Measurements from ENCODE around the gene WEE1. TPM values are rescaled to one million over a fixed set of nuclear protein-coding genes. Genes with fewer than 3 reads are reported as not detected.
A peak's percentile ranks its signal among the peaks of the same experiment; 100 is the strongest.
"Not testable (repeated sequence)": the region's sequence is repeated elsewhere in the genome, so short reads cannot be mapped to it uniquely, and the experiment has no call there.

The WEE1 gene
- total RNA-seq, 1 donor from 2014 or later = 95.1 TPM

DNA sequence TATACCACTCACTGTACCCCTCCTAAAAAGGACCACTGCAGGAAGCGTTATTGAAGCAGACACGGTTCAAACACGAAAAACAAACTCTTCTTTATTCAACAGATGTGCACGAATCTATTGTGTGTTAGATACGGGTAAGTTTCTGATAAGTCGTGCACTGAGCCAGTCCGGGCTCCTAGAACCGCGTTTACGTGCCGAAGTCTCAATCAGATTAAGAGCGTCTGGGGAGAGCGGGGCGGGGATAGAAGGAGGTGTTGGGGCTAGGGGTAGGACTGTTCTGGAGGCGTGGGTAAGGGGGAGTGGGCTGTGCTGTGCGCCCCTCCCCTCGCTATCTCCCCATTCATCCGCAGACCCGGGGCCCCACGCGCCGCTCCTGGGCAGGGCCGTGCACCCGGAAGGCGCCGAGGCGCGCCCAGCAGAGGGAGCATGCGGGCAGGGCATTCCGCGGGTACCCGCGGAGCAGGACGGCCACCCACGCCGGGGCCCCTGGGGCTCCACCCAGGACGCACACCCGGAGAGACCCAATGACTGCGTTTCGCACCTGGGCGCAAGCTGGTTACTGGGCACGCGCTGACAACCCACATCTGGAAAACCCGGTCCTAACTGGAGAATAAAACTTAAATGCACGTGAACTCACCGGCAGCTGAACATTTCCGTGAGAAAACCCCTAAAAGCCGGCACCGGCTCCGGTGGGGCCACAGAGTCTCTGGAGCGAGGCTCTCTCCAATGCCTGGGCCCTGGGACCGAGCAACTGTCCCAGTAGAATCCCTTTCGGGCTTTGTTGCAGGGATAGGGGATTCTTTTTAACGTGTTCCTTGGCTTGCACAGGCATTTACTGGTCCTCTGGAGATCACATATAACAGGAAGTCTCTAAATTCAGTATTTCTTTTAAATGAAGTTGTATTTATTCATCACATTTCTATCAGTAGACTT is 40.6 kb downstream of the WEE1 start:
- intact Hi-C loops (cut with DNase I) = loop anchor here (2.0 to 5.0 kb wide), 5 partner anchors 39 to 152 kb away; partner anchors contain the start of genes SWAP70 and ZNF143
- DNase-seq (ENCODE audit: low spot score) = peak; percentile 96

DNA sequence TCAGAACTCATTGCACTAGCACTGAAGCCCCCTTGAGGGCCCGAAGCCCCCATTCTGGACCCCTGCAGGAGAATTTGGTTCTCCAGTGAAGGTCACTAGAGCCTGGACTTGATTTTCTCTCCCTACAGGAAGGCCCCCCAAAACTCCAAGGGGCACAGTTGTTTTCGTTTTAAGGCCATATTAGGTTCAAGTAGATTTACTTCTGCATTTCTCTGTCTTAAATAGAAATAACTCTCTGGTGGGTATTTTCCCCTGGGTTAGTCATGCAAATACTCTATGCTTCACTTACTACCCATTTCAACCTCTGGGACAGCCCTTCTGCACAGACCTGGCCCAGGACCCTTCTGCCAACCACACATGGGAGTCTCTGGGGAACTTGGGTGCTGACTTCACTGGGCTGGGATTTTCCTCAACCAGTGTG is 41.6 kb downstream of the WEE1 start:
- DNase-seq (ENCODE audit: low spot score) = no peak
- intact Hi-C loops (cut with DNase I) = loop anchor here (2.0 kb wide), 1 partner anchor 134 kb away; no protein-coding TSS in a partner anchor

DNA sequence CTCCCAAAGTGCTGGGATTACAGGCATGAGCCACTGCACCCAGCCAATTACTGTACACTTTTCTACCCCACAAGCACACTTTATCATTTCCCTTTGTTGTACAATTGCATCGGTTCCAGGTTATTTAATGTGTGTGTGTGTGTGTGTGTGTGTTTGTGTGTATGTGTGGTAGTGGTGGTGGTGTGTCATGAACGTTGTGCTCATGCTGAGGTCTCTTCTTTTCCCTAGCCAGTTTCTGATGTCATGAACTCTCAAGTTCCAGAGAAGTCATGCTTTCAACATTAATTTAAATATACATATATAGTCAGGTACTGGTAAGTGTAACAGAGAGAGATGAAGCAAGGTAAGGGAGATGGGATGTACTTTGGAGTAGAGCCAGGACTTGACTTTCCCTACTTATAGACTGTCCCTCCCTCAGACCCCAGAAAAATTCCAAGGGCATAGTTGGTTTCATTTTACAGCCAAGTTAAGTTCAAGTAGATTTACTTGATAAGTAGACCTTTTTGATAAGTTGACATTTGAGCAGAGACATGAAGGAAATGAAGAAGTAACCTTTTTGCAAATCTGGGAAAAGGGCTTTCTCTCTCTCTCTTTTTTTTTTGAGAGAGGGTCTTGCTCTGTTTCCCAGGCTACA is 42.7 kb downstream of the WEE1 start:
- DNase-seq (ENCODE audit: low spot score) = no peak
- intact Hi-C loops (cut with DNase I) = no loop called here

DNA sequence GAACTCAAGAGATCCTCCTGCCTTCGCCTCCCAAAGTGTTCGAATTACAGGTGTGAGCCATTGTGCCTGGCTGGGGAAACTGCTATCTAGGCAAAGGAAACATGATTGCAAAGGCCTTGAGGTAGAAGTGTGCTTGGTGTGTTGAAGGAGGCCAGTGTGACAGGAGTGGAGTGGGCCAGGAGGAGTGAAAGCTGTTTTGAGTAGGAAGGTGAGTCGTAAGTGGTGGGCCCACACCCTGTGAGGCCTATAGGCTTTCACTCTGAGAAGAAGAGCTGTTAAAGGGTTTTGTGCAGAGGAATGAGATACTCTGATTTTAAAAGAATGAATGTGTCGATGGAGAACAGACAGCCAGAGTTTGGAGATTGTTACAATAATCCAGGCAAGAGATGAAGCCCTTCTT is 43.4 kb downstream of the WEE1 start:
- intact Hi-C loops (cut with DNase I) = no loop called here
- no peak for DNase-seq (ENCODE audit: low spot score)

DNA sequence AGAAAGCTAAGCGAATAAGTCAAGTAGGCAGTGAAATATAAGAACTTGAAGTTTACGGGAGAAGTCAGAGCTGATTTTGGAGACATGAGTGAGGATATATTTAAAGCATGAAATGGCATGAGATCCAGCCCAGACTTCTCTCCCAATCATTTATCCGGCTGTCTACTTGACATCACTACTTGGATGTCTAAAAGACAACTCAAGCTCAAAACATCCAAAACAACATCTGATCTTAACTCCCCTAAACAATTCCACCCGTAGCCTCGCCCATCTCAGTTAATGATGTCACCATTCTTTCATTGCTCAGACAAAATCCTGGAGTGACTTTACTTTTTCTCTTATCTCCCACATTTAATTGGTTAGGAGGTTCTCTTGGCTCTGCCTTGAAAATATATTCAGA is 44.5 kb downstream of the WEE1 start:
- intact Hi-C loops (cut with DNase I) = no loop called here
- no peak for DNase-seq (ENCODE audit: low spot score)

DNA sequence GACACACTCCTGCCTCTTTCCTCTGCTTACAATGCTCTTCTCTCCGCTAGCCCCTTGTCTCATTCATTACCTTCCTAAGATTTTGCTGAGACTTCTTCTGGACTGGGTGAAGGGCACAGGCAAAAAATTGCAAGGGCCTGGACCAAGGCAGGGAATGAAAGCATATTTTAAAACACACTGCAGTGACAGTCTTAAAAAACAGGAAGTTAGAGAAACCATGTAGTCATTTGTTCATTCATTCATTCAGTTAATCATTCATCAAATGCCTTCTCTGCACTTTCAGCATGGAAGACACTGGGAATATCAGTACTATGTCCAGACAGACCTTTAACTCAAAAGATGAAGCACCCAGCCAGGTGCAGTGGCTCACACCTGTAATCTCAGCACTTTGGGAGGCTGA is 45.5 kb downstream of the WEE1 start:
- intact Hi-C loops (cut with DNase I) = no loop called here

DNA sequence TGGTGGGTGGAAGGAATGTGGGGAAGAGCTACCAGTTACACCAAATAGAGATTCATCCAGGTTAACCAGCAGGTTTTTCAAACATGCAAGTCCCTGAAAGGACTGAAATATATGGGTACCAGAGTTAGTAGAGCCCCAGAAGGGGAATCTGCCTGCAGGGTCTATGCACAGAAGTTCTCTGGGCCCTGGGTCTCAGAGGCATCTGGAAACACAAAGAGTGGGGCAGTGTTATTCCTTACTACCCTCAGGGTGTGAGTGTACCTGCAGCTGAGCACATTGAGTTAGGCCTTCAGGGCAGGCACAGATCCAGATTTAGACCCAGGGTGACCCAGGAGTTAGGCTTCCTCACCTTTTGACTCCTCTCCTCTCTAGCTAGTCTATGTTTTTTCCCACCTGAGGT is 46.5 kb downstream of the WEE1 start:
- intact Hi-C loops (cut with DNase I) = no loop called here
- no peak for DNase-seq (ENCODE audit: low spot score)

More for the DNA sequence above, 45.5 kb downstream of the WEE1 start:
- no peak for DNase-seq (ENCODE audit: low spot score)

DNA sequence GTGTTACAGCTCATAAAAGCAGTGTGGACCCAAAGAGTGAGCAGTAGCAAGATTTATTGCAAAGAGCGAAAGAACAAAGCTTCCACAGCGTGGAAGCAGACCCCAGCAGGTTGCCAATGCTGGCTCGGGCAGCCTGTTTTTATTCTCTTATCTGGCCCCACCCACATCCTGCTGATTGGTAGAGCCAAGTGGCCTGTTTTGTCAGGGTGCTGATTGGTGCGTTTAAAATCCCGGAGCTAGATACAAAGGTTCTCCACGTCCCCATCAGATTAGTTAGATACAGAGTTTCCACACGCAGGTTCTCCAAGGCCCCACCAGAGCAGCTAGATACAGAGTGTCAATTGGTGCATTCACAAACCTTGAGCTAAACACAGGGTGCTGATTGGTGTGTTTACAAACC is 48.9 kb downstream of the WEE1 start:
- DNase-seq (ENCODE audit: low spot score); intact Hi-C loops (cut with DNase I): not testable (repeated sequence)

DNA sequence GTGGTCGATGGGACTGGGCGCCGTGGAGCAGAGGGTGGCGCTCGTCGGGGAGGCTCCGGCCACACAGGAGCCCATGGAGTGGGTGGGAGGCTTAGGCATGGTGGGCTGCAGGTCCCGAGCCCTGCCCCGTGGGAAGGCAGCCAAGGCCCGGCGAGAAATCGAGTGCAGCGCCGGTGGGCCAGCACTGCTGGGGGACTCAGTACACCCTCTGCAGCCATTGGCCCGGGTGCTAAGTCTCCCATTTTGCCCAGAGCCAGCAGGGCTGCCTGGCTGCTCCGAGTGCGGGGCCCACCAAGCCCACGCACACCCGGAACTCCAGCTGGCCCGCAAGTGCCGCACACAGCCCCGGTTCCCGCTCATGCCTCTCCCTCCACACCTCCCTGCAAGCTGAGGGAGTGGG is 49.6 kb downstream of the WEE1 start:
- DNase-seq (ENCODE audit: low spot score); intact Hi-C loops (cut with DNase I): not testable (repeated sequence)

DNA sequence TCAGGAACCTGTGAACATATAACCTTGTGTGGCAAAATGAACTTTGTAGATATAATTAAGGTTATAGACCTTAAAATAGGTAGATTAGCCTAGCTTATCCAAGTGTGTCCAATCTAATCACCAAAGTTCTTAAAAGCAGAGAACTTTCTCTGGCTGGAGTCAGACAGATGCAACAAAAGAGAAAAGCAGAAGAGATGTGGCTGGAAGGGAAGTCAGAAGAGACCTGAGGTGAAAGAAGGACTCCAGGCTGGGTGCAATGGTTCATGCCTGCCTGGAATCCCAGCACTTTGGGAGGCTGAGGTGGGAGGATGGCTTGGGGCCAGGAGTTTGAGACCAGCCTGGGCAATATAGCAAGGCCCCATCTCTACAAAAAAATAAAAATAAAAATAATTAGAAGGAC is 51.0 kb downstream of the WEE1 start:
- intact Hi-C loops (cut with DNase I) = no loop called here
- DNase-seq (ENCODE audit: low spot score) = no peak

DNA sequence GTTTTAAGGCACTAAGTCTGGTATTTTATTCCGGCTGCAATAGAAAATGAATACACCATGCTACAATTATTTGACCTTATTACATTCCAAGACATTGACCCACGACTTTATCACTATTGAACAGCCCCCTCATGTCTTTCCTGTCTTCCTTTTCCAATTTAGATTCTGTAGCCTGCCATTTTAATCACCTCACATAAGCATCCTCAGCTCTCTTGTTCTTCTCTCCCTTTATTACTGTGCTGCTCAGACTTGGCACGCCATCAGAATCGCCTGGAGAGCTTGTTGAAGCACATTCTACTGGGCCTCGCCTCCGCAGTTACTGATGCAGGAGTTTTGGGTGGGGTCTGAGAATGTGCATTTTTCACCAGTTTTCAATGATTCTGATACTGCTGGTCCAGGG is 51.7 kb downstream of the WEE1 start:
- intact Hi-C loops (cut with DNase I) = no loop called here
- DNase-seq (ENCODE audit: low spot score) = no peak

DNA sequence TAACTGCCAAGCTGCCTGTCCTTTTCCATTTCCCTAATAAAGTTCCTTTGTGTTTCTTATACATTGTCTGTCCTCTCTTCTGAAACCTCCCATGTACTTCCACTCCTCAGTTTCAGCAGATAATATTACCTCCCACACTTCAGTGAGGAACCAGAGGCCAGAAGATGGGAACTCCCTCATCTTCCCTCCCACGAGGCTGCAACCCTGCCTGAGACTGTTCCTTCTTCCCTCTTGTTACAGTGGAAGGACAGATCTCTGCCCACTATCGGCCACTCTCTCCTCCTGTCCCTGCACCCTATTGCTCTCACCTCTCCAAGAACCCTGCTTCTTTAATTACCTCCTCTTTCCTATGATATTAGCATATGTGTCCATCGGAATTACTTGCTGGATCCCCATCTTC is 52.3 kb downstream of the WEE1 start:
- no peak for DNase-seq (ENCODE audit: low spot score)
- intact Hi-C loops (cut with DNase I) = no loop called here

DNA sequence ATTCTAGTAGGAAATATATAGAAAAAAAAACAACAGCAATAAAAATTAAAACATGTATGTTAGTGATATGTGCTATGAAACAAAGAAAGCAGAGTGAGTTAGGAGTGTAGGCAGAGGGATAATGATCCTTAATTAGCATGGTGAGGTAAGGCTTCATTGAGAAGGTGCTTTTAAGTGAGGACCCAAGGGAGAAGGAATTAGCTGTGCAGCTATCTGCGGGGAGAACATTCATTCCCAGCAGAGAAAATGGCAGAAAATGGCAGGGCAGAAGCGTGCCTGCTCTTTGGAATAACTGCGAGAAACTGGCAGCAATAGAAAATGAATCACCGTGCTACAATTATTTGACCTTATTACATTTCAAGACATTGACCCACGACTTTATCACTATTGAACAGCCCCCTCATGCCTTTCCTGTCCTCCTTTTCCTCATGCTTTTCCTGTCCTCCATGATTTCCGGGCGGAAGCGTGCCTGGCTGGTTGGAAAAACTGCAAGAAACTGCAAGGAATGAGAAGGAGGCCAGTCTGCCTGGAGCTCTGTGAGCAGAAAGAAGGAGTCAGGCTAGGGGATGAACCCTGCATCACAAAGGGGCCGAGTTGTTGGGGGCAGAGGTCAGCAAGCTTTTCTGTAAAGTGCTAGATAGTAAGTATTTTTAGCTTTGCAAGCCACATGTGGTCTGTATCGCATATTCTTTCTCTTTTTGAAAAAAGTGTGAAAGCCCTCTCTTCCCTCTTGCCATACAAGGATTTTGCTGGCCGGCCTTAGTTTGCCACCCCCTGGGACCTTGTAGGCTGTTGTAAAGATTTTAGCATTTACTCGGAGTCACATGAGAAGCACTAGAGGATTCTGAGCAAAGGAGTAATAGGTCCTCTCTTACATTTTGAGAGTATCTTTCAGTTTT is 53.3 kb downstream of the WEE1 start:
- intact Hi-C loops (cut with DNase I) = no loop called here
- DNase-seq (ENCODE audit: low spot score) = no peak

DNA sequence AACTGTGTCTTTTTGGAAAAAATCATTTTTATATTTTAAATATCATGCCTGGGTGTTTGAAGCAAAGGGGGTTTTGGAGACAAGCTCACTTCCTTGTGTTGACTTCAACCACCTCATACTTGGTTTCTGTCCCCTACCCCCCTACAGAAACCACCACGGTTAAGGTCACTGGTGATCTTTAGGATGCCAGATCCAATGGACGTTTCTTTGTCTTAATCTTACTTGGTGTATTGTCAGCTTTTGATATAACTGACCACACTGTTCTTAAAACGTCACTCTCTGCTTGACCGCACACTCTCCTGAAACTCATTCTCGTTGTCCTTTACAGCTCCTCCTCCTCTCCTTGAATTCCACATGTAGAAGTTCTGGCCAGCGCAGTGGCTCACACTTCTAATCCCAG is 55.6 kb downstream of the WEE1 start:
- intact Hi-C loops (cut with DNase I) = no loop called here
- no peak for DNase-seq (ENCODE audit: low spot score)

DNA sequence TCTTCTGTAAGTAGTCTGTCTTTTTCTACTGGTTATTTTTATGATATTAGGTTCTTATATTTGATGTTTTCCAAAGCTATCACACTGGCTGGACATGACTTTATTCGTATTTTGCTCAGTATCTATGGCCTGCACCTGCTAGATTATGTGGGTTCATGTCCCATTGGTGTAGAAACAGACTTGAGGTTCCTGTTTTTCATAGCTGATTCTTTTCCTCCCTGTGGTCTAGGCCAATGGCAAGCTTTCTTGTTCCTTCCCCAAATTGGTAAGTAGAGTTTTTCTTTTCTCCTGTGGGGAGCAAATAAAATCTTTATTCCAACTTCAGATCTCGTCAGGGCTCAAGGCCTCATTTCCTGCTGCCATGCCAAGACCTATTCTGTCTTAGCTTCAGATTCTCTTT is 60.2 kb downstream of the WEE1 start:
- DNase-seq (ENCODE audit: low spot score) = no peak
- intact Hi-C loops (cut with DNase I) = no loop called here

DNA sequence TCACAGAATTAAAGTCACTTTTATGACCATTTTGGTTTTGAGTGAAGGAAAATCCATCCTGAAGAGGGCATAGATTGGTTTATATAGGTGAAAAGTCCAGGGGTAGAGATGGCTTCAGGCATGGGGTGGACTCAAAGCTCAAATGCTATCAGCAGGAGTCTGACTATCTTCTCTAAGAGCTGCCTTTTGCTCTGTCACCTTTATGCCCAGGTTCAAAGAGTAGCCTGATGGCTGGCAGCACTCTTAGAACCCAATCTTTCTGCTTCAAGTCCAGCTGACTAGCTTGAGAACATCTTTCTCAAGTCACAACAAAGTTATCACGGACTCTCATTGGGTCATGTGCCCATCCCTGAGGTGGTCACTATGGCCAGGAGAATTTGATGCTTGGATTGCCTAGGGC is 63.2 kb downstream of the WEE1 start:
- intact Hi-C loops (cut with DNase I) = no loop called here
- no peak for DNase-seq (ENCODE audit: low spot score)

DNA sequence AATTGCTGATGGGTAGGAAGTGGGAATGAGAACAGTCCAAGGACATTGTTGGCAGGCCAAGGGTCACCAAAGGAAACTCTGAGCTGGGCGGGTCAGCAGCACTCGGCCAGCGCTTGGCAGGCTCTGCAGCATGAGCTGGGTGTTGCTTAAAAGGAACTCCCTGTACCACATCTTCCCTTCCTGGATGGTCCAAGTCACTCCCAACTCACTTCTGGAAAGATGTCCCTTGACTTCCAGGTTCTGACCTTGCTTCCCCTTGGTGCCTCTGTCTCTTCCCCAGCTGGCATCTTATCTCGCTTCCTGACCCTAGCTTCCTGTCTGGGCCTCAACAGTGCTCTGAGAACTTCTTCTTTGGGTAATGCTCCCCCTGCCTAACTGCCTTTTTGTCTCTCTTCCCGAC is 65.6 kb downstream of the WEE1 start:
- intact Hi-C loops (cut with DNase I) = no loop called here
- no peak for DNase-seq (ENCODE audit: low spot score)
